Kidney epithelial cell (primary cell): ENCODE data around the gene SLC17A2. TPM values are rescaled to one million over a fixed set of nuclear protein-coding genes. Genes with fewer than 3 reads are reported as not detected.

Experiments
- DNase-seq: peaks from one replicate; pipeline ENCODE4 v3.0.0-alpha.2; 2010; ENCODE audit warnings: low read depth
- H3K27me3 ChIP-seq: 2 replicates; pipeline ENCODE4 v1.6.0; 2011; ENCODE audit warnings: low read length; ENCODE audit not compliant: control insufficient read depth, insufficient read depth
- H3K36me3 ChIP-seq: 2 replicates; pipeline ENCODE4 v1.5.1; 2011; ENCODE audit warnings: low read length; ENCODE audit not compliant: control insufficient read depth, insufficient read depth
- H3K4me3 ChIP-seq: 2 replicates; pipeline ENCODE4 v1.5.1; 2011; ENCODE audit warnings: low read depth, mild to moderate bottlenecking, control low read depth, low read length
- CTCF ChIP-seq: IDR thresholded peaks from 2 replicates; pipeline ENCODE4 v1.5.1; 2011; ENCODE audit warnings: mild to moderate bottlenecking, moderate library complexity, low read length, control low read depth, inconsistent platforms; ENCODE audit not compliant: insufficient read depth, poor library complexity, severe bottlenecking
- total RNA-seq: library from RNA; depleted of rRNA; stranded (reverse); fragments of >200 nt; gene quantifications from 2 replicates; pipeline ENCODE4 v1.2.3, GENCODE V29; 2015

The SLC17A2 gene
- total RNA-seq, 1 donor from 2014 or later = not detected

- no peaks in the 10 kb centered on the region for H3K27me3 ChIP-seq
- H3K4me3 ChIP-seq = no peak overlapping the region
- TF ChIP-seq CTCF = no peak
- H3K36me3 ChIP-seq = no peaks in the 10 kb centered on the region
- no peak for DNase-seq
Measured at GRCh38 chr6:25913741-25914140, 16.8 kb downstream of the SLC17A2 start.

GRCh38 chr6:25911351-25911750 lies 19.1 kb downstream of the SLC17A2 start:
- no peaks in the 10 kb centered on the region for H3K27me3 ChIP-seq
- no peak for DNase-seq
- no peak overlapping the region for H3K4me3 ChIP-seq
- H3K36me3 ChIP-seq = no peaks in the 10 kb centered on the region
- no peak for TF ChIP-seq CTCF

- no peak for TF ChIP-seq CTCF
- Histone ChIP-seq H3K36me3 (no peaks in the 10 kb centered on the region), H3K4me3 (no peak overlapping the region), H3K27me3 (no peaks in the 10 kb centered on the region)
- DNase-seq = no peak
Measured at GRCh38 chr6:25907475-25908014, 22.9 kb downstream of the SLC17A2 start.

GRCh38 chr6:25903467-25904099 lies 26.9 kb downstream of the SLC17A2 start:
- Histone ChIP-seq H3K36me3 (no peaks in the 10 kb centered on the region), H3K4me3 (no peak overlapping the region), H3K27me3 (no peaks in the 10 kb centered on the region)
- DNase-seq = no peak
- TF ChIP-seq CTCF = no peak

- Histone ChIP-seq H3K27me3 (no peaks in the 10 kb centered on the region), H3K36me3 (no peaks in the 10 kb centered on the region), H3K4me3 (no peak overlapping the region)
- TF ChIP-seq CTCF = no peak
- no peak for DNase-seq
Measured at GRCh38 chr6:25902071-25902470, 28.4 kb downstream of the SLC17A2 start.

GRCh38 chr6:25900843-25901242 lies 29.6 kb downstream of the SLC17A2 start:
- Histone ChIP-seq H3K4me3 (no peak overlapping the region), H3K36me3 (no peaks in the 10 kb centered on the region), H3K27me3 (no peaks in the 10 kb centered on the region)
- no peak for DNase-seq
- no peak for TF ChIP-seq CTCF
